Testis (tissue), 3 donors: Measurements from ENCODE around the gene KIF25. TPM values are rescaled to one million over a fixed set of nuclear protein-coding genes. Genes with fewer than 3 reads are reported as not detected.
A peak's percentile ranks its signal among the peaks of the same experiment; 100 is the strongest.

Experiments
- DNase-seq: peaks from one replicate; pipeline ENCODE4 v3.0.0-alpha.2; 2019
- H3K27ac ChIP-seq, 2 donors: fragments of 200-600 bp; sonication (generic); one replicate each; pipeline ENCODE4 v1.5.1; 2019
- H3K27me3 ChIP-seq: fragments of 200-600 bp; sonication (generic); one replicate; pipeline ENCODE4 v1.5.1; 2019
- H3K36me3 ChIP-seq: fragments of 200-600 bp; sonication (generic); one replicate; pipeline ENCODE4 v1.5.1; 2017; ENCODE audit warnings: low read depth; ENCODE audit errors: missing control alignments
- H3K4me1 ChIP-seq: fragments of 200-600 bp; sonication (generic); one replicate; pipeline ENCODE4 v1.5.1; 2019
- H3K4me3 ChIP-seq, 2 donors: fragments of 200-600 bp; sonication (generic); one replicate each; pipeline ENCODE4 v1.5.1; 2017 to 2019
- H3K9me3 ChIP-seq: fragments of 200-600 bp; sonication (generic); one replicate; pipeline ENCODE4 v1.5.1; 2017
- CTCF ChIP-seq, 3 experiments: fragments of 450-650 bp in 2 of 3; fragments of 200-600 bp in 1 of 3; sonication (generic) in 1 of 3; IDR thresholded peaks; one replicate each; pipeline ENCODE4 v1.5.1; 2016 to 2019; ENCODE audit warnings: antibody characterized with exemption in 3 of 3, mild to moderate bottlenecking in 2 of 3, moderate library complexity in 1 of 3
- POLR2A ChIP-seq: fragments of 450-650 bp; IDR thresholded peaks from one replicate; pipeline ENCODE4 v1.6.1; 2017; ENCODE audit warnings: antibody characterized with exemption, mild to moderate bottlenecking, moderate library complexity
- WGBS, 2 donors: methylation state at CpG; one replicate each; pipeline ENCODE4 v1.1.5; 2018; 5-methylcytosine and 5-hydroxymethylcytosine counted together
- intact Hi-C: fragments of 100-400 bp; cut with DNase I; formaldehyde crosslinking; loops from one replicate; pipeline ENCODE4 v1.15.1; 2023; ENCODE audit warnings: low total_unique reads
- polyA plus RNA-seq: library from polyadenylated mRNA; stranded (reverse); fragments of 350-450 nt; fragmentation: Illumina TruSeq; extraction: RNeasy Lipid Tissue Mini Kit (QIAGEN cat#74804); gene quantifications from one replicate; pipeline ENCODE4 v1.2.3, GENCODE V29; 2014; ENCODE audit warnings: low read depth, low replicate concordance; ENCODE audit not compliant: insufficient read depth
- total RNA-seq, 2 donors: library from RNA; depleted of rRNA; stranded (reverse); fragments of >200 nt; gene quantifications; one replicate each; pipeline ENCODE4 v1.2.3, GENCODE V29; 2016

The KIF25 gene
- total and polyA plus RNA-seq, 3 donors from 2014 or later = 1.1 to 5.0 (median 1.6) TPM

GRCh38 chr6:168071620-168072019, 74.1 kb downstream of the KIF25 start:
- H3K4me1 ChIP-seq = no peaks in the 10 kb centered on the region
- no peak overlapping the region for H3K27ac ChIP-seq
- H3K36me3 ChIP-seq = no peaks in the 10 kb centered on the region
- DNase-seq = no peak
- whole genome bisulfite sequencing, 2 donors = 75 to 77% methylated on average over 5 to 9 of the region's 9 CpGs
- TF ChIP-seq POLR2A (no peak), CTCF (IDR thresholded peaks at IDR 0.05) (no peak)
- intact Hi-C loops = no loop called here
- no peak overlapping the region for H3K4me3 ChIP-seq
- H3K9me3 ChIP-seq = no peaks in the 10 kb centered on the region
- no peaks in the 10 kb centered on the region for H3K27me3 ChIP-seq

GRCh38 chr6:168072261-168072660, 74.8 kb downstream of the KIF25 start:
- no peak for TF ChIP-seq POLR2A
- TF ChIP-seq CTCF (IDR thresholded peaks at IDR 0.05) = no peak
- H3K27me3 ChIP-seq = no peaks in the 10 kb centered on the region
- H3K27ac ChIP-seq = no peak overlapping the region
- no peaks in the 10 kb centered on the region for H3K36me3 ChIP-seq
- no peak for DNase-seq
- H3K9me3 ChIP-seq = no peaks in the 10 kb centered on the region
- intact Hi-C loops = no loop called here
- no peak overlapping the region for H3K4me3 ChIP-seq
- H3K4me1 ChIP-seq = no peaks in the 10 kb centered on the region
- WGBS, 2 donors = 85 to 88% methylated on average over 24 of the region's 24 CpGs

- WGBS, 2 donors = 58 to 65% methylated on average over 4 of the region's 4 CpGs
Observed at GRCh38 chr6:168072730-168073129, 75.3 kb downstream of the KIF25 start.

GRCh38 chr6:168073937-168074730, 76.7 kb downstream of the KIF25 start:
- intact Hi-C loops = no loop called here
- peaks cover 5% of the 10 kb centered on the region for H3K4me1 ChIP-seq
- H3K27ac ChIP-seq = no peak overlapping the region
- TF ChIP-seq CTCF (IDR thresholded peaks at IDR 0.05) (no peak), POLR2A (no peak)
- WGBS, 2 donors = 76 to 85% methylated on average over 13 of the region's 13 CpGs
- H3K27me3 ChIP-seq = no peaks in the 10 kb centered on the region
- H3K36me3 ChIP-seq = no peaks in the 10 kb centered on the region
- H3K4me3 ChIP-seq = no peak overlapping the region
- no peaks in the 10 kb centered on the region for H3K9me3 ChIP-seq
- no peak for DNase-seq

More at GRCh38 chr6:168072730-168073129, 75.3 kb downstream of the KIF25 start:
- DNase-seq = no peak
- intact Hi-C loops = no loop called here
- Histone ChIP-seq H3K4me1 (no peaks in the 10 kb centered on the region), H3K27me3 (no peaks in the 10 kb centered on the region), H3K9me3 (no peaks in the 10 kb centered on the region), H3K36me3 (no peaks in the 10 kb centered on the region), H3K4me3 (no peak overlapping the region), H3K27ac (no peak overlapping the region)
- TF ChIP-seq POLR2A = no peak

- Histone ChIP-seq H3K27ac (no peak overlapping the region), H3K4me3 (peak overlapping the region; percentile 37 to 51), H3K27me3 (no peaks in the 10 kb centered on the region), H3K4me1 (peaks cover 8% of the 10 kb centered on the region), H3K36me3 (no peaks in the 10 kb centered on the region), H3K9me3 (no peaks in the 10 kb centered on the region)
- intact Hi-C loops = no loop called here
- WGBS, 2 donors = 86 to 100% methylated on average over 3 to 13 of the region's 13 CpGs
- TF ChIP-seq CTCF (IDR thresholded peaks at IDR 0.05) = no peak
- no peak for TF ChIP-seq POLR2A
- DNase-seq = no peak
Observed at GRCh38 chr6:168075216-168075615, 77.7 kb downstream of the KIF25 start.
